Astrocyte (in vitro differentiated cells and primary cell): Measurements from ENCODE around the gene SECISBP2. TPM values are rescaled to one million over a fixed set of nuclear protein-coding genes. Genes with fewer than 3 reads are reported as not detected.
A peak's percentile ranks its signal among the peaks of the same experiment; 100 is the strongest.

Experiments used
- DNase-seq: peaks from one replicate; pipeline ENCODE4 v3.0.0-alpha.2; 2010; ENCODE audit warnings: low read depth
- FAIRE-seq: peaks from 2 replicates; lab custom pipeline; 2011; peaks lifted over from hg19 to GRCh38; lab: Jason Lieb, UNC
- H2AFZ ChIP-seq: 2 replicates; pipeline ENCODE4 v1.6.0; 2012; ENCODE audit warnings: low read depth, low read length, inconsistent platforms
- H3K27ac ChIP-seq: 2 replicates; pipeline ENCODE4 v1.5.1; 2011; ENCODE audit warnings: low read depth, low read length, inconsistent platforms
- H3K27me3 ChIP-seq: 2 replicates; pipeline ENCODE4 v1.6.0; 2011; ENCODE audit warnings: low read length, inconsistent platforms; ENCODE audit not compliant: insufficient read depth
- H3K36me3 ChIP-seq: 2 replicates; pipeline ENCODE4 v1.5.1; 2011; ENCODE audit warnings: low read length, inconsistent platforms; ENCODE audit not compliant: insufficient read depth
- H3K4me1 ChIP-seq: 2 replicates; pipeline ENCODE4 v1.5.1; 2011; ENCODE audit warnings: low read length, inconsistent platforms; ENCODE audit not compliant: insufficient read depth
- H3K4me2 ChIP-seq: 2 replicates; pipeline ENCODE4 v1.6.0; 2012; ENCODE audit warnings: low read length, inconsistent platforms
- H3K4me3 ChIP-seq: 2 replicates; pipeline ENCODE4 v1.5.1; 2011; ENCODE audit warnings: low read depth, mild to moderate bottlenecking, low read length, inconsistent platforms; ENCODE audit not compliant: insufficient read depth
- H3K79me2 ChIP-seq: 2 replicates; pipeline ENCODE4 v1.6.0; 2012; ENCODE audit warnings: mild to moderate bottlenecking, low read length, inconsistent platforms; ENCODE audit not compliant: insufficient read depth
- H3K9ac ChIP-seq: 2 replicates; pipeline ENCODE4 v1.6.0; 2012; ENCODE audit warnings: mild to moderate bottlenecking, low read length, inconsistent platforms
- H3K9me3 ChIP-seq: 2 replicates; pipeline ENCODE4 v1.5.1; 2012; ENCODE audit warnings: low read depth, mild to moderate bottlenecking, low read length, inconsistent platforms; ENCODE audit not compliant: insufficient read depth
- H4K20me1 ChIP-seq: 2 replicates; pipeline ENCODE4 v1.6.0; 2012; ENCODE audit warnings: low read length, inconsistent platforms; ENCODE audit not compliant: insufficient read depth
- H3K27ac Mint-ChIP-seq: one replicate; pipeline ENCODE4 v1.8.0; 2021; ENCODE audit warnings: mild to moderate bottlenecking, mixed read lengths; ENCODE audit not compliant: unreplicated experiment
- H3K27me3 Mint-ChIP-seq: one replicate; pipeline ENCODE4 v1.8.0; 2021; ENCODE audit warnings: low read depth, mixed read lengths; ENCODE audit not compliant: unreplicated experiment
- H3K36me3 Mint-ChIP-seq: one replicate; pipeline ENCODE4 v1.8.0; 2021; ENCODE audit warnings: low read depth, mixed read lengths; ENCODE audit not compliant: unreplicated experiment
- H3K4me1 Mint-ChIP-seq: one replicate; pipeline ENCODE4 v1.8.0; 2021; ENCODE audit warnings: low read depth, mixed read lengths; ENCODE audit not compliant: unreplicated experiment
- H3K4me3 Mint-ChIP-seq: one replicate; pipeline ENCODE4 v1.8.0; 2021; ENCODE audit warnings: mild to moderate bottlenecking, moderate library complexity, mixed read lengths; ENCODE audit not compliant: unreplicated experiment
- H3K9me3 Mint-ChIP-seq: one replicate; pipeline ENCODE4 v1.8.0; 2021; ENCODE audit warnings: mild to moderate bottlenecking, mixed read lengths; ENCODE audit not compliant: unreplicated experiment
- CTCF ChIP-seq: IDR thresholded peaks from 2 replicates; pipeline ENCODE4 v1.5.1; 2011; ENCODE audit warnings: low read depth, mild to moderate bottlenecking, inconsistent platforms, low read length, moderate library complexity; ENCODE audit not compliant: insufficient read depth
- EZH2 ChIP-seq: IDR thresholded peaks from 2 replicates; pipeline ENCODE4 v1.6.1; 2012; ENCODE audit warnings: mild to moderate bottlenecking, low read length, inconsistent platforms; ENCODE audit not compliant: insufficient read depth
- total RNA-seq: library from RNA; stranded (reverse); gene quantifications from 2 replicates; pipeline ENCODE4 v1.2.1, GENCODE V29; 2021

Gene SECISBP2
- total RNA-seq, 1 donor from 2014 or later, result 19.0 TPM

- Histone ChIP-seq H3K27ac (no peak overlapping the region), H2AFZ (no peak overlapping the region), H3K4me3 (no peak overlapping the region), H3K9ac (no peak overlapping the region), H3K36me3 (peaks cover 23% of the 10 kb centered on the region), H3K4me1 (peaks cover 31% of the 10 kb centered on the region), H3K4me2 (no peak overlapping the region), H4K20me1 (peaks cover 24% of the 10 kb centered on the region), H3K27me3 (no peaks in the 10 kb centered on the region), H3K79me2 (peaks cover 81% of the 10 kb centered on the region), H3K9me3 (no peaks in the 10 kb centered on the region)
- Mint-ChIP-seq H3K27ac (no peak overlapping the region), H3K9me3 (no peaks in the 10 kb centered on the region), H3K4me1 (peaks cover 25% of the 10 kb centered on the region), H3K4me3 (no peak overlapping the region), H3K36me3 (peaks cover 4% of the 10 kb centered on the region), H3K27me3 (no peaks in the 10 kb centered on the region)
- FAIRE-seq, result no peak
- no peak for DNase-seq
- TF ChIP-seq CTCF, result no peak
- no peak for TF ChIP-seq EZH2
These were observed 2.8 kb upstream of the SECISBP2 start for GRCh38 chr9:89315482-89315881.

GRCh38 chr9:89317282-89317681, 1.0 kb upstream of the SECISBP2 start:
- H3K4me1 ChIP-seq, result peaks cover 31% of the 10 kb centered on the region
- FAIRE-seq (no peak), DNase-seq (no peak)
- Mint-ChIP-seq H3K36me3 (peaks cover 4% of the 10 kb centered on the region), H3K4me3 (peak overlapping the region; percentile 84), H3K9me3 (no peaks in the 10 kb centered on the region), H3K27ac (peak overlapping the region; percentile 96), H3K27me3 (no peaks in the 10 kb centered on the region), H3K4me1 (peaks cover 25% of the 10 kb centered on the region)
- no peaks in the 10 kb centered on the region for H3K27me3 ChIP-seq
- H4K20me1 ChIP-seq, result peaks cover 19% of the 10 kb centered on the region
- peak overlapping the region; percentile 98 for H3K9ac ChIP-seq
- peaks cover 23% of the 10 kb centered on the region for H3K36me3 ChIP-seq
- peak overlapping the region; percentile 99 for H3K27ac ChIP-seq
- H3K4me2 ChIP-seq, result peak overlapping the region; percentile 89
- H3K79me2 ChIP-seq, result peaks cover 84% of the 10 kb centered on the region
- no peaks in the 10 kb centered on the region for H3K9me3 ChIP-seq
- no peak for TF ChIP-seq EZH2
- no peak for TF ChIP-seq CTCF
- no peak overlapping the region for H2AFZ ChIP-seq
- H3K4me3 ChIP-seq, result no peak overlapping the region

- Mint-ChIP-seq H3K4me3 (peak overlapping the region; percentile 88), H3K27me3 (no peaks in the 10 kb centered on the region), H3K4me1 (peaks cover 19% of the 10 kb centered on the region), H3K27ac (peak overlapping the region; percentile 93), H3K36me3 (peaks cover 7% of the 10 kb centered on the region), H3K9me3 (no peaks in the 10 kb centered on the region)
- Histone ChIP-seq H3K9me3 (no peaks in the 10 kb centered on the region), H3K4me1 (peaks cover 22% of the 10 kb centered on the region), H4K20me1 (peaks cover 26% of the 10 kb centered on the region), H3K9ac (peak overlapping the region; percentile 98), H2AFZ (no peak overlapping the region), H3K79me2 (peaks cover 84% of the 10 kb centered on the region), H3K27ac (peak overlapping the region; percentile 99), H3K4me3 (peak overlapping the region; percentile 78), H3K4me2 (peak overlapping the region; percentile 89), H3K36me3 (peaks cover 23% of the 10 kb centered on the region), H3K27me3 (no peaks in the 10 kb centered on the region)
- DNase-seq (no peak), FAIRE-seq (no peak)
- no peak for TF ChIP-seq EZH2
- no peak for TF ChIP-seq CTCF
These were observed 960 bp downstream of the SECISBP2 start for GRCh38 chr9:89319015-89319905.
